Measurements from ENCODE around the gene MTIF3.

GRCh38 chr13:27401210-27401609 is 49.2 kb downstream of the MTIF3 start:
- TF ChIP-seq EZH2phosphoT487 (IDR thresholded peaks at IDR 0.05; ENCODE audit: insufficient read depth, low read depth) (no peak), EZH2 (IDR thresholded peaks at IDR 0.05; ENCODE audit: insufficient read depth, poor library complexity, severe bottlenecking) (no peak)
